HK-2 (cell line): ENCODE results near the gene LUM.
A peak's percentile ranks its signal among the peaks of the same experiment; 100 is the strongest.

Experiments
- DNase-seq: peaks from one replicate; pipeline ENCODE4 v3.0.0-alpha.2; 2018; ENCODE audit not compliant: unreplicated experiment

Gene LUM, protein sequence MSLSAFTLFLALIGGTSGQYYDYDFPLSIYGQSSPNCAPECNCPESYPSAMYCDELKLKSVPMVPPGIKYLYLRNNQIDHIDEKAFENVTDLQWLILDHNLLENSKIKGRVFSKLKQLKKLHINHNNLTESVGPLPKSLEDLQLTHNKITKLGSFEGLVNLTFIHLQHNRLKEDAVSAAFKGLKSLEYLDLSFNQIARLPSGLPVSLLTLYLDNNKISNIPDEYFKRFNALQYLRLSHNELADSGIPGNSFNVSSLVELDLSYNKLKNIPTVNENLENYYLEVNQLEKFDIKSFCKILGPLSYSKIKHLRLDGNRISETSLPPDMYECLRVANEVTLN

DNA sequence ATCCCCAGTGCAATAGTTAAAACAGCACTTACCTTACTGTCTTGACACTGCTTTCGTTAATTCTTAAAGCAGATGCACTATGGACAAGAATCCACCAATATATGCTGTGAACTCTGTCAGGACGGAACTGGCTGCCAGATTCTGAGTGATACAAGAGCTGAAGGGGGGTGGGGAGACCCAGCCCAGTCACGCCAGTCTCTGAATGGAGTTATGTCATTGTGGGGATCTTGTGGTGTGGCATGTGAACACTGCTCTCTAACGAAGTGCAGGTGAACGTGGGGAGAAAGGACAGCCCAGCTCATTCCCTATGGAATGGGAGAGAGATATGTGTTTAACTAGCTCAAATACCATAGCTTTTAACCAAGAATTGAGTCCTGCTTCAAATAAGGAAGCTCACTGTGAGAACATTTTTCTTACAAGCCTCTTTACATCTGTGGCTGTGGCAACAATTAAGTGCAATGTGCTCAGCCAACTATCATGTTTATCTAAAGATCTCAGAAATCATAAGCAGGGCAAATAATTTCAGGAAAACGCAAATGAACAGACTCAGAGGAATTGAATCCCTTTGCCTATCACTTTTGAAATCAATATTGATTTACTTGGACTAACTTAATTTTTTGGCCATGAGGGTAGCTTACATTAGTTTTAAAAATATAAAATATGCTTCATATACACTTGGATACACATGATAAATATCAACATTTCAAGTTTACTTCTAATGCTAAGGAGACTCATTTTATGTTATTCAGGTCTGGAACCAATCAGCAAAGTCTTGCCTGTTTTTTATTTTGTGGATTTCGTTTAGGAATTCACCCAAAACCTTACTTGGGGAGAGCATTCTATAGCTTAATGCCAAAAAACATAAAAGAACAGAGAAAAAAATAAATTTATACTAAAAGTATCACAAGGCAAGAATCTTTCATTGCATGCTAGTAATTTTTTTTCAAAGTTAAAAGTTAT lies at the start of gene LUM:
LUM (minus strand) TSS at position 129 of the 960 bp plus-strand sequence. CDS start 2,515 bp downstream, outside the sequence.
- DNase-seq = peak; percentile 51

DNA sequence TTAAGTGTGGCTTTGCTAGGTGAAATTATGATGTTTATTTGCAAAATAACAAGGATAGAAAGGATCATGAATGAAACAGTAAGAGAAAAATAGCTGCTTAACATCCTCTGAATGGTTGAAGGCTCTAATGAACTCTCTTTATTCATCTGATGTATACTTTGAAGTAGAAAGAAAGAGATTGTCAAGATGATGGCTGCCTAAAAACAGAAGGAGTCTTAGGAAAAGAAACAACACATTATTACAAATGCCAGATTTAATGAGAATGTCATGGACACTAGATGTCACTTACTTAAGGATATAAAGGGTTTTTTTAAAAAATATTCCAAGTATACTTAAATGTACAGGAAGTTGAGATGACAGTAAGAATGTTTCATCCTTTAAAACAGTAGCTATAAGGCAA lies 49.7 kb upstream of the LUM start:
- DNase-seq = no peak

DNA sequence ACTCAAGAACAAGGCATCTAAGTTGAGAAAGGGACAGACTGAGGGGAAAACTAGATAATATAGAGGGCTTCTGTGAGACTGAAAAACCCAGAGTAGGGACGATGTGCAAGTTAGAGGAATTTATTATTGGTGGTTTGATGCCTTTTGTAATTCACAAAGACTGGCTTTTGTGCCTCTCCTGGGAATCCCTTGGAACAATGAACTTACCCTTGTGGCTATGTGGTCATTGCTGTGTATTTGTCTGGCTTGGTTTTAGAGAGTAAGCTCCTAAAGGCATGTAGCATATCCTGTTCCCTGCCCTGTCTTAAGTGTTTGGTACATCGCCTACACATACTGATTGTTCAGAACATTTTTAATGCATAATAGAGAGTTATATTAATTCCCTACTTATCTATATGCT lies 44.7 kb upstream of the LUM start:
- DNase-seq = no peak

DNA sequence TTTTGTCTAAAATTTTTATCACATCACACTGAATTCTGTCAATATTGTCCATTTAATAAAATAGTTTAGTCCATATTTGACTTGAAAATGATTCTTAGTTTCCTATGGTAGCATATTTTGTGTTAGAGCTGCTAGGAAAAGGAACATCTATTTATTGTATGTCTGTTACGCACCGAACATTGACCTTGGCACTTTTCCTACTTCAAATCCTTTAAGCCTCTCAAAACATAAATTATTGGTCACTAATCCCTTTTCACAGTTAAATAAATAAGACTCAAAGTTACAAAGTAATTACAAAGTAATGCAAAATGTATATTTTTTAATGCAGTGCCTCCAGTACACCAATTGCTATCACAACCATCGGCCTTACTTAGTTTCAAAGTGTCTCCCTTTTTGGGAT lies 42.8 kb upstream of the LUM start:
- DNase-seq = no peak

DNA sequence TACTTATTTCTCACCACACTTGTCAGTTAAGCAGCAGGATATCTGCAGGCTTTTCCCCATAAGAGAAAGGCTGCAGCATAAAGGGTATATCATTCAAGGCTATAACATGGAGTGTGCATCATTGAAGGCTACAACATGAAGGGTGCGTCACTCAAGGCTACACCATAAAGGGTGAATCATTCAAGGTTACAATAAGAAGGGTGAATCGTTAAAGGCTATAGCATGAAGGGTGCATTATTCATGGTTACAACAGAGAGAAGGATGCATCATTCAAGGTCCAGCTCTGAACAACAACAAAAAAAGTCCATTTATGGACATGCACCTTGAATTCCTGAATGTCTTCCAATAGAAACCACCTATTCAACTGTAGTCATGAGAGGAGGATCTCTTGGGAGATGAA lies 32.8 kb upstream of the LUM start:
- DNase-seq = no peak

DNA sequence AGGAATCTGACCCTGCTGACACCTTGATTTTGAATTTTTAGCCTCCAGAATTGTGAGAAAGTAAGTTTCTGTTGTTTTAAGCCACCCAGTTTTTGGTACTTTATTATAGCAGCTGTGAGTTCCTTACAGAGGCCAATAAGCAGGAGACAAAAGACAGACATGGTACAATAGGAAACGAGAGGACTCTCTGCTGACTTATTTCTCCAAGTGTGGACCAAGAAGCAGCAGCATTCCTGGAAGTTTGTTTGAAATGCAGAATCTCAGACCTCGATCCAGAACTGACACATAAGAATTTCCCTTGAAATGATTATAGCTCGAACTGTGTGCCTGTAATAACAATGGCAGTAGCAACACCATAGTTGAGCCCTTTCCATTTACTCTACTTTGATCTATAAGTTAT lies 31.9 kb upstream of the LUM start:
- DNase-seq = no peak

DNA sequence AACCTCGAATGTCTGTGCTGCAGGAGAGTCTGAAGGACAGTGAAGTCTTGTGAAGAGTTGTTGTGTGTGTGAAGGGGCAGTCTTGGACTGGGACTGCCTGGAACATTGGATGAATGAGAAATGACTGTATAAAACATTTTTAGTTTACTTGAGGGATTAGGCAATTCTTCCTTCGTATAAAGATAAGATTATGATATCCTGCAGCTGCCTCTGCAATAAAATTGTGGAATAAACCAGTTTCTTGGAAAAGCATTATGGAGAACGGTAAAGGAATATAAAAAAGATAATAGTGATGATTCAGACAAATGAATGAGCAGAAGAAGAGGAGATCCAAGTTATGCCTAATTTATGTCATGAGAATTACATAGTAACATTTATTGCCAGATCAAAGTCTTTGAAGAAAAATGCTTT lies 30.9 kb upstream of the LUM start:
- DNase-seq = no peak

DNA sequence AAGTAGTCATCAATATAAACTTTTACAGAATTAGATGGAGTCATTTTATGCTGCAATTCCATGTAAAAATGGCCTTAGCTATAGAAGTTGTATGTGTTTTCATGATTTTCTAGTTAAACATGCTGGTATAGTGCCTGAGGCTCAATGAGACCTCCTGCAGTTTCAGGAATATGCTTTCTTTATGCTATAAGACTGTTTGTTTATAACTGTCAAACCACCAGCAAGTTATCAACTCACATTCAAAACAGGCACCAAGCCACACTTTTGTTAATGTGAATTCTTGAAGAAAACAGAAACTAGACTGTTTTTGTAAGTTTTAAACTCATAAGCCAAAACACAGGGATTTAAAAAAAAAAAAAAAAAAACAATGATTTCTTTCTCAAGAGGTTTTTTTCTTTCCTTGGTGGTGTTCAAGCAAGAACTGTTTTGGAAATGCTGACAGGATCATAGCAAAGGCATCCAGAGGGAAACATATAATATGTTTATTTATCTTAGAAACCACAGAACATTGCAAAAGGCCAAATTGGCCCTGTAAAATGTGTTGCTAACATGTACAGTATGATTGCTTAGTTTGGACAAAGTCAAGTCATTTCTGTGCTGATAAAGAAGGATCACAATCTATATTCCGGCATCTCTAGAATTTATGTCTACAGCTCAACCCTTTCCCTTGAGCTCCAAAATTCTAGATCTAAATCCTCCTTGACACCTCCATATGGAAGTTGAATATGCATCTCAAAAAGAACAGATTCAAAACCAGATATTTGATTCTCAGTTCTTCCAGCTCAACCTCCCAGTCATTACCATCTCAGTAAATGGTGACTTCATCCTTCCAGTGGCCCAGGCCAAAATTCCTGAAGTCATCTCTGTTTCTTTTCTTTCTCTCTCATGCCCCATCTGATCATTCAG lies 29.0 kb upstream of the LUM start:
- no peak for DNase-seq

DNA sequence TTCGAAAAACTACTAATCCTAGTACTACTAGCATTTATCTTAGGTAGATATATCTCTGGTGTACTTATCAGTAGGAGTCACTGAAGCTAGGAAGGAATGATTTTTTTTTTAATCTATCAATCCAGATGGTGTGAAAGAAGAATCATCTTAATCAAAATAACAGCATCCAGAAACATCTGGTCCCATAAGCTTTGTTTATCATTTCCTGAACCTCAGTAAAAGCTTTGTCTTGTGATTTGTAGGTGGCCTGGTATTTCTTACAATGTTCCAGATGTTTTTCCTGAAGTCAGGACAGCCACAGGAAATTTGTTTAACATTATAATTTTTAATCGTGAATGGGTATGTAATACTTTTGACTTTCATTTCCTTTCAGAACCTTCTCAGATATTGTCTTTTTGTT lies 28.0 kb upstream of the LUM start:
- no peak for DNase-seq

DNA sequence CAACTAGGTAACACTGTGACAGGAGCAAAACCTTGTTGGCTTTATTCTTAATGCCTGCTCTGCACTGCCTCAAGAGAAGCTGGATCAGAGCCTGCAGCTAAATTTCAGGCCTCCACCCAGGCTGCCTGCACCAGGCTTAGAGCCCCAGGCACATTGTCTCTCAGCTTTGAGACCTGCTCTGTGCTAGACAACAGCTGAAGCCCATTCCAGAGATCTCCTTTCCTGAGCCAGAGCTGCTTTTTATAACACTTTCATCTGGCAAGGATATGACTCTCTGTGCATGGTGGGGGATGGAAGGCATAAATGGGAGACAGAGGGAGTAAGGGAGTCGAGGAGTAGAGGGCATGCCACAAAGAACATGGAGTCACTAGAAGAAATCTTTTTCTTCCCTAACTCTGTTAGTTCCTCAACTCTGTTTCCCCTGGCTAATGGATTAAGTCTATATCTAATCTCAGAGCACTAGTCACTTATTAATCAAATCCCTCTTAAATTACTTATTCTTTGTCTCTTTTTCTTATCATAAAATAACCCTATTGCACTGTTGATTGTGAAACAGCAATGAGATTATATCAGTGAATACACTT lies 27.1 kb upstream of the LUM start:
- no peak for DNase-seq

DNA sequence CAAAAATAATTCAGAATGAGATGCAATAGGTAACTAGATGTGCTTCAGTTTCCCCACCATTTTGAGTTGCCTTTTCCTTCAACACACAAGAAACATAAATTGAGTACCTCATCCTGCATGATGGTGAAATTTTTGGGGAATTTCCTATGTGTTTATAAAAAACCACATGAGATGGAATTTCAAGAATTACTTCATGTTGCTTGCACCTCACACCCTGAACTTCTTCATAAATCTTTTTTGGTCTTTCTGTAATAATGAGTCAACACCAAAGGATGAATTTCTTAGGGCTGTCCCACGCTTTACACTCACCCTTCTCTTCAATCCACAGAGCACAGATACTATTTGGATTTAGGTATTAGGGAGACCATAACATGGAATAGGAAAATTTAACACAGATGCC lies 22.6 kb upstream of the LUM start:
- no peak for DNase-seq

DNA sequence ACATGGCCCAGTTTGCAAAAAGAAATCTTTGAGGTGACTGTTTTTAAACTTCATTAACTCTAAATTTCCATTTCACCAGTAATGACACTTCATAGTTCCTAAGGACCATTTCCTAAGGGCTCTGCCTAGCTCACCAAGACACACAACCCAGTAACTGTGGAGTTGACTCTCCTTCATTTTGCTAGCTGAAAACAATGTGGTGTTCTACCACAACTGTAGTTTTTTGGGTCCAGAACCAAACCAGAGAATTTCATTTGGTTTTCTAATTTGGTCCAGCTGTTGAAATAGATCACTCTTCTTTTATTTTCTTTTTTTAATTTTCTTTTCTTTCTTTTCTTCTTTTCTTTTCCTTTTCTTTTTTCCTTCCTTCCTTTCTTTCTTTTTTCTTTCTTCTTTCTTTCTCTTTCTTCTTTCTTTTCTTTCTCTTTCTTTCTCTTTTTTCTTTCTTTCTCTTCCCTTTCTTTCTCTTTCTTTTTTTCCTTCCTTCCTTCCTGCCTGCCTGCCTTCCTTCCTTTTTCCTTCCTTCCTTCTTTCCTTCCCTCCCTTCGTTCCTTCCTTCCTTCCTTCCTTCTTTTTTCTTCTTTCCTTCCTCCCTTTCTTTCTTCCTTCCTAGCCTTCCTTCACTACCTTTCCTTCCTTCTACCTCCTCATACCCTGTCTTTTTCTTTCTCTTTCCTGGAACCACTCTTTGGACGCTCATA lies 18.5 kb upstream of the LUM start:
- DNase-seq = no peak

DNA sequence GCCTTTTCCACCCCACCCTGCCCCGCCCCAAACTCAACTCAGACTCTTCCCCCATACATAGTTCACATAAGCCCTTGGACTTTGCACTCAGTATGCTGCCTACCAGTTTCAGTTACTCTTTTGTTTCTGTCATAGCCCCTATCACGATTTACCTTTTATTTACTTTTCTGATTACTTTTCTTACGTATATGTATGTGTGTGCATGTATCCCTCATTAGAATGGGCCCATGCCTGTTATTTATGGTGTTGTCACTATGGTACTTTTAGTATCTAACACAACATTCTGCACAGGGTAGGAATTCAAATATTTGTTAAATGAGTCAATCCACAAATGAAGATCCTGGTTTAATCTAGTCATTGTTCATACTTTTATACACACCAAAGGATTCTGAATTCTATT lies 16.5 kb upstream of the LUM start:
- DNase-seq = no peak

DNA sequence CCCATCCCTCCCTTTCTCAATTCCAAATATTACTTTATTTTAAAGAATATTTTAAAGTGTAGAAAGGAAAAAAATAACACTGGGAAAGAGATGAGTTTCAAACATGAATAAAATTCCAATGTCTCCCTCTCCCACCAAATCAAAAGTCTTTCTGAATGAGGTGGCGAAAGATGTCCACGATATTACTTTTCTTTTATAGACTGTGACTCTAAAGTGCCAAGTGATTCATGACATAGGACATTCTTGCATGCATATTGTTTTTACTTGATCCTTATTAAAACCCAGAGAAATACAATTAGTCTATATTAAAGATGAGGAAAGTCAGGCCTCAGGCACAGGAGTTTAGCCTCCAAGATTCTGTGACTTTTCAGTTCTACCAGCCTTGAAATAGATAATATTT lies 16.0 kb upstream of the LUM start:
- DNase-seq = no peak

DNA sequence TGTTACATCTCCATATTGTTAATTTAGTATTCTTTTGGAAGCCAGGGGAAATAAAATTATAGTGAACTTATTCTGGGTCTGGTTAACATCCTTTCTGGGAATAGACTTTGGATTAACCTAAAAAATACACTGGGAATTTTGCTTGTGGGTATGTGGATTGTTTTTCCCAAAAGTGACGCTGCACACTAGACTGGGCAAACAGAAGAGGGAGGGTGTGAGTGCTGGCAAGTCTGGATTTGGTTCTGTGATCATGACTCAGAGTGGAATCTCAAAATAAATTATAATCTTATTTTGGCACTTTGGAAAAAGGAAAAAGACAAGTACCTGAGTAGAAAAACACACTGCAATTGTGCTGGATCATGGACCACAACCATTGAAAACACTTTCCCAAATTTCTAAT lies 15.2 kb upstream of the LUM start:
- no peak for DNase-seq

DNA sequence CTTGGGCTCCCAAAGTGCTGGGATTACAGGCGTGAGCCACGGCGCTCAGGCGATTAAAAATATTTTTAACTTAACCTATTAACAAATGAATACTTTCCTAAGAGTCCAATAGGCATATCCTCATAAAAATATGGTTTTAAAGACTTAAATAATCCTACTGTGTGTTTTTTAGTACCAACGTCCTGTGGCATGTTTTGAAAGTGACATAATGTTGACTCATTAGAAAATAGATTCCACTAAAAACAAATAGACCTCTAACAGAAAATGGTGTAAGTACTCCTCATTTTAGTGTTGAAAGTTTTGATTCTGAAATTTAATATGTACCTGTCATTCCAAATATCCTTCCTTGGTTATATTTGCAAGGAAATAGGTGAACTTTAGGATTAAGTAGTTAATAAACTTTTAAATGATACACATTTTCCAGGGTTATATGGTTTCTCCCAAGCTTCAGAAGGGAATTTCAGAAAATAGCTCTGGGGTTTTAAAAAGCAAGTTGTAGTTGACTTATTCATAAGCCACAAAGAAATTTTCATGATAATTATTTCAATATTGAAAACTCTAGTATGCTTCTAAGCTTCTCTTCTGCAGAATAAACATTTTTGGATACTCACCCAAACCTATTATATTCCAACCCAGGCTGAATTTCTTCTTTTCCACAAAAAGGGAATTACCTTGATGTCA lies 12.1 kb upstream of the LUM start:
- no peak for DNase-seq

DNA sequence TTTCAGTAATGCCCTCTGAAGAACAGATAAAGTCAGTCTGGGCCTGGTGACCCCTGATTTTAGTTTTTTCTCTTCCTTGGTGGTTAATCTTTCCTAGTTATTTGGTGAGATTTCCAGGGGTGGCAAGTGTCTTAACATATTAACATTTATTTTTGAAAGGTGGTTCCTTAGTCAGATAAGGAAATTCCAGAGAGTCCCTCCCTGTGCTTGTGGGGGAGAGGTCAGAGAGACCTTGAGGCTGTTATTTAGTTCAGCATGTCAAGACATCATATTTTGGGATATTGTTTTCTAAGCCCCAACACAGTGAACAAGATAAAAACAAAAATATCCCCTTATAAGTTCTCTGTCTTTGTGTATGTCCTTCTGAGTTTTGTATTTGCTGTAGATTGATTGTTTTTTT lies 9.5 kb upstream of the LUM start:
- DNase-seq = no peak

DNA sequence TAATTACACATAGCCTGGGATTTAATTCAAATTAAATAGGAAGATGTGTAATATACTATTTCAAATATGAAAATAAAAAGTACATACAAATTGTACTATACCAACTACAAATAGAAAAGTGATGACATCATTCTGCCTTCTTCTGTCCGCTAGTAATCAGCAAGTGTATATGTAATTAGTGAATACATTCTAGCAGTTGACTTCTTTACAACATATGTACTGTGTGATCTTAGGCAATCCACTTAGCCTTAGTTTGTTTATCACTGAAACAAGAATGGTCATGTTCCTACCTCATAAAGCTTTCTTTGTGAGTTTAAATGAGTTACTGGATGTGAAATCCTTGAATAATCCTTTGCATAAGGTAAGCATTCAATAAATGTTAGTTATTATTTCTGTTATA lies 7.8 kb upstream of the LUM start:
- DNase-seq = no peak

DNA sequence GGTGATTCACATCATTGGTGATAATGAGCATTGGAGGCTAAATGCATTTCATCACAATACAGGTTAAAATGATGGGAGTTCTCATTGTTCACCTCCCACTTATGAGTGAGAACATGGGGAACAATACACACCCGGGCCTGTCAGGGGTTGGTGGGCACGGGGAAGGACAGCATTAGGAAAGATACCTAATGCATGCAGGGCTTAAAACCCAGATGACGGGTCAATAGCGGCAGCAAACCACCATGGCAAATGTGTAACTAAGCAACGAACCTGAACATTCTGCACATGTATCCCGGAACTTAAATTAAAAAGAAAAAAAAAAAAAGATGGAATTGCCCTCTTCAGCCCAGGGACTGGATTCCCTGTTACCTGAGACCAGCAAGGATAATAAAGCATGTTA lies 2.3 kb upstream of the LUM start:
- no peak for DNase-seq

DNA sequence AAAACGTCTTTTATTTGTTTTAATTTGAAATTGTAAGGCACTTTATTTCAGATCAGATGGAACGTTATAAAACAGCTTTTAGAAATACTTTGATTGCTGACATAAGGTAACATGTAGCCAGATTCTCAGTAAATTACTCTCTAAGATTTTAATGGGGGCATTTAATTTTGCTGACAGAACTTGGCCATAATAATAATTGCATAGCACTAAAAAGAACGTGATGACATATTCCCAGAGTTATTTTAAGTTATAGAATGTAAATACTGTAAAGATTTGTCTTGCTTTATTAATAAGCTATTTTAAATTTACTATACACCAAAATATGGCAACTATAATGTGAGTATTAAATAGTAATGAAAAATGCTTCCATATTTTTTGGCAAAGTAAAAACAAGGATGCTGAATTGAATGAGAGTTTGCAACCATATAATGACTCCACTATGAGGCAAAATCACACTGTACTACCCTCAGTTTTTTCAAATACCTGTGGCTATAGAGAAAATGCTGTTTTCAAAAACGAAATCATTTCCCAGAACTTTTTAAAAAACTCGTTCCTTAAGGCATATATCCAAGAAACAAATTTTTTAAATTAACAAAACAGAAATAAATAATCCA lies 876 bp downstream of the LUM start:
- DNase-seq = no peak
